HUES64 (cell line): ENCODE results near the gene SART3.

Experiments
- H3K27ac ChIP-seq: 2 replicates; pipeline ENCODE4 v1.7.0; 2013; ENCODE audit warnings: low read depth, low read length, inconsistent platforms
- H3K27me3 ChIP-seq: 2 replicates; pipeline ENCODE4 v1.6.1; 2013; ENCODE audit warnings: mild to moderate bottlenecking, low read length; ENCODE audit not compliant: insufficient read depth
- H3K36me3 ChIP-seq: 2 replicates; pipeline ENCODE4 v1.6.1; 2013; ENCODE audit warnings: mild to moderate bottlenecking, low read length; ENCODE audit not compliant: insufficient read depth
- H3K4me1 ChIP-seq: 2 replicates; pipeline ENCODE4 v1.6.1; 2013; ENCODE audit warnings: mild to moderate bottlenecking, low read length, moderate library complexity; ENCODE audit not compliant: insufficient read depth
- H3K4me3 ChIP-seq: 2 replicates; pipeline ENCODE4 v1.5.1; 2013; ENCODE audit warnings: mild to moderate bottlenecking, low read length, moderate library complexity
- H3K9ac ChIP-seq: 2 replicates; pipeline ENCODE4 v1.6.1; 2013; ENCODE audit warnings: mild to moderate bottlenecking, low read depth, low read length
- H3K9me3 ChIP-seq: 2 replicates; pipeline ENCODE4 v1.6.1; 2013; ENCODE audit warnings: low read depth, low read length; ENCODE audit not compliant: insufficient read depth
- WGBS: fragments of 150-250, 120-280 bp; methylation state at CpG from one replicate; pipeline ENCODE4 v1.1.7; 2013; ENCODE audit warnings: missing lambda C conversion rate; 5-methylcytosine and 5-hydroxymethylcytosine counted together

The SART3 gene

GRCh38 chr12:108478611-108479206 lies 82.3 kb downstream of the SART3 start:
- H3K9ac ChIP-seq, result no peak overlapping the region
- WGBS, result 92% methylated on average over 8 of the region's 8 CpGs
- no peaks in the 10 kb centered on the region for H3K36me3 ChIP-seq
- H3K27ac ChIP-seq, result no peak overlapping the region
- H3K4me1 ChIP-seq, result peaks cover 10% of the 10 kb centered on the region; the same call in 1 of the 2 replicates
- H3K4me3 ChIP-seq, result no peak overlapping the region
- no peaks in the 10 kb centered on the region for H3K27me3 ChIP-seq
- H3K9me3 ChIP-seq, result no peaks in the 10 kb centered on the region

GRCh38 chr12:108477881-108478259 lies 83.1 kb downstream of the SART3 start:
- no peak overlapping the region for H3K27ac ChIP-seq
- H3K9ac ChIP-seq, result no peak overlapping the region
- H3K36me3 ChIP-seq, result no peaks in the 10 kb centered on the region
- no peaks in the 10 kb centered on the region for H3K27me3 ChIP-seq
- no peak overlapping the region for H3K4me3 ChIP-seq
- peaks cover 4% of the 10 kb centered on the region; the same call in 1 of the 2 replicates for H3K4me1 ChIP-seq
- H3K9me3 ChIP-seq, result no peaks in the 10 kb centered on the region
- 94% methylated on average over 6 of the region's 6 CpGs for WGBS

- Histone ChIP-seq H3K4me1 (no peaks in the 10 kb centered on the region), H3K4me3 (no peak overlapping the region), H3K27ac (no peak overlapping the region), H3K36me3 (no peaks in the 10 kb centered on the region), H3K9ac (no peak overlapping the region), H3K9me3 (no peaks in the 10 kb centered on the region), H3K27me3 (no peaks in the 10 kb centered on the region)
- 86% methylated on average over 11 of the region's 11 CpGs for WGBS
Observed at GRCh38 chr12:108477055-108477880, 83.7 kb downstream of the SART3 start.

GRCh38 chr12:108475396-108475795 lies 85.6 kb downstream of the SART3 start:
- Histone ChIP-seq H3K27ac (no peak overlapping the region), H3K4me3 (no peak overlapping the region), H3K36me3 (no peaks in the 10 kb centered on the region), H3K27me3 (no peaks in the 10 kb centered on the region), H3K9me3 (no peaks in the 10 kb centered on the region), H3K9ac (no peak overlapping the region), H3K4me1 (no peaks in the 10 kb centered on the region)
- WGBS, result 80% methylated on average over 2 of the region's 2 CpGs

- Histone ChIP-seq H3K36me3 (no peaks in the 10 kb centered on the region), H3K4me1 (no peaks in the 10 kb centered on the region), H3K9ac (no peak overlapping the region), H3K27ac (no peak overlapping the region), H3K4me3 (no peak overlapping the region), H3K27me3 (no peaks in the 10 kb centered on the region), H3K9me3 (no peaks in the 10 kb centered on the region)
- 91% methylated on average over 5 of the region's 5 CpGs for WGBS
Observed at GRCh38 chr12:108473400-108474055, 87.4 kb downstream of the SART3 start.
